ENCODE results near the gene SMC6.

SMC6 gene

GRCh38 chr2:17614174-17614930 is 139.3 kb downstream of the SMC6 start:
- no peak for TF ChIP-seq CTCF (IDR thresholded peaks at IDR 0.05; ENCODE audit: insufficient read depth, low read length, poor library complexity, severe bottlenecking)
- H3K27me3 ChIP-seq (replicated peaks; ENCODE audit: control insufficient read depth, insufficient read depth, low read length): no peaks in the 10 kb centered on the region; the same call in 1 of the 2 replicates
- no peak overlapping the region for H3K4me3 ChIP-seq (replicated peaks; ENCODE audit: low read depth, low read length)
- no peak for DNase-seq (ENCODE audit: extremely low read depth, insufficient read length)
- H3K36me3 ChIP-seq (ENCODE audit: control insufficient read depth, insufficient read depth, low read length): no peaks in the 10 kb centered on the region
